Measurements from ENCODE around the gene FGF4. TPM values are rescaled to one million over a fixed set of nuclear protein-coding genes. Genes with fewer than 3 reads are reported as not detected.

The FGF4 gene
- total RNA-seq, 2 experiments from 2014 or later: not detected

GRCh38 chr11:69807106-69807815 lies 32.1 kb upstream of the FGF4 start:
- H3K4me3 ChIP-seq (ENCODE audit: low read depth, low read length, poor library complexity, severe bottlenecking): no peak overlapping the region
- no peaks in the 10 kb centered on the region for H4K20me1 ChIP-seq (ENCODE audit: insufficient read depth, low read length)
- TF ChIP-seq EZH2phosphoT487 (IDR thresholded peaks at IDR 0.05; ENCODE audit: borderline replicate concordance, low read depth, low read length) (no peak), CTCF (conservative IDR thresholded peaks at IDR 0.05; ENCODE audit: low read length) (no peak)
- H3K9me2 ChIP-seq (ENCODE audit: insufficient read depth, low read length): no peaks in the 10 kb centered on the region
- no peaks in the 10 kb centered on the region for H3K9me3 ChIP-seq (ENCODE audit: low read length)
- BruUV-seq (replicated peaks): no TSS peak
- ChIA-PET CTCF (ENCODE audit: unreplicated experiment) (no interaction called here), POLR2A (no interaction called here)
- no peak overlapping the region for H3K27ac ChIP-seq (ENCODE audit: low read depth, low read length, poor library complexity, severe bottlenecking)
- no peak overlapping the region for H2AFZ ChIP-seq (ENCODE audit: low read length)
- no peaks in the 10 kb centered on the region for H3K36me3 ChIP-seq (ENCODE audit: insufficient read depth, low read length)
- intact Hi-C loops (cut with micrococcal nuclease; ENCODE audit: unreplicated experiment): no loop called here
- H3K79me2 ChIP-seq (ENCODE audit: insufficient read depth, low read depth, low read length): no peaks in the 10 kb centered on the region
- DNase-seq (ENCODE audit: low spot score): no peak
- H3K4me2 ChIP-seq (ENCODE audit: low read length): no peak overlapping the region
- H3K4me1 ChIP-seq (ENCODE audit: insufficient read depth, low read length, poor library complexity, severe bottlenecking): no peaks in the 10 kb centered on the region

- Histone ChIP-seq H3K36me3 (ENCODE audit: insufficient read depth, low read length) (no peaks in the 10 kb centered on the region), H4K20me1 (ENCODE audit: insufficient read depth, low read length) (no peaks in the 10 kb centered on the region), H3K27ac (ENCODE audit: low read depth, low read length, poor library complexity, severe bottlenecking) (no peak overlapping the region), H3K4me2 (ENCODE audit: low read length) (no peak overlapping the region), H2AFZ (ENCODE audit: low read length) (no peak overlapping the region), H3K4me3 (ENCODE audit: low read depth, low read length, poor library complexity, severe bottlenecking) (no peak overlapping the region), H3K9me3 (ENCODE audit: low read length) (no peaks in the 10 kb centered on the region), H3K79me2 (ENCODE audit: insufficient read depth, low read depth, low read length) (no peaks in the 10 kb centered on the region), H3K9me2 (ENCODE audit: insufficient read depth, low read length) (no peaks in the 10 kb centered on the region), H3K4me1 (ENCODE audit: insufficient read depth, low read length, poor library complexity, severe bottlenecking) (no peaks in the 10 kb centered on the region)
- TF ChIP-seq EZH2phosphoT487 (IDR thresholded peaks at IDR 0.05; ENCODE audit: borderline replicate concordance, low read depth, low read length): no peak
- TF ChIP-seq CTCF (conservative IDR thresholded peaks at IDR 0.05; ENCODE audit: low read length): no peak
- intact Hi-C loops (cut with micrococcal nuclease; ENCODE audit: unreplicated experiment): loop anchor here (5.0 kb wide), 1 partner anchor 88 kb away; no protein-coding TSS in a partner anchor
- CTCF ChIA-PET (ENCODE audit: unreplicated experiment): no interaction called here
- no peak for DNase-seq (ENCODE audit: low spot score)
- no TSS peak for BruUV-seq (replicated peaks)
- POLR2A ChIA-PET: no interaction called here
These were observed 29.8 kb upstream of the FGF4 start for GRCh38 chr11:69804769-69805508.
